HEK293 (cell line): ENCODE measurements around the gene UBE2J2.

ENCODE experiments used
- GFI1B ChIP-seq: fragments of 450-650 bp; formaldehyde crosslinking; IDR thresholded peaks from 2 replicates; pipeline ENCODE4 v1.5.1; 2016; ENCODE audit warnings: missing biosample characterization, missing genetic modification characterization
- IKZF3 ChIP-seq: fragments of 450-650 bp; IDR thresholded peaks from 2 replicates; pipeline ENCODE4 v1.5.0; 2018; ENCODE audit warnings: missing biosample characterization, mild to moderate bottlenecking, missing genetic modification characterization, moderate library complexity
- KLF8 ChIP-seq: fragments of 450-650 bp; formaldehyde crosslinking; IDR thresholded peaks from 2 replicates; pipeline ENCODE4 v1.5.1; 2016; ENCODE audit warnings: missing biosample characterization, missing genetic modification characterization
- OVOL3 ChIP-seq: fragments of 450-650 bp; formaldehyde crosslinking; IDR thresholded peaks from 2 replicates; pipeline ENCODE4 v1.5.1; 2016; ENCODE audit warnings: missing biosample characterization, missing genetic modification characterization
- PRDM4 ChIP-seq: fragments of 450-650 bp; formaldehyde crosslinking; IDR thresholded peaks from 2 replicates; pipeline ENCODE4 v1.5.1; 2017; ENCODE audit warnings: missing biosample characterization, missing genetic modification characterization
- RBAK ChIP-seq: fragments of 450-650 bp; formaldehyde crosslinking; IDR thresholded peaks from 2 replicates; pipeline ENCODE4 v1.5.1; 2016; ENCODE audit warnings: missing biosample characterization, missing genetic modification characterization
- REST ChIP-seq: fragments of 450-650 bp; formaldehyde crosslinking; IDR thresholded peaks from 2 replicates; pipeline ENCODE4 v1.5.1; 2016; ENCODE audit warnings: missing biosample characterization, missing genetic modification characterization
- SCRT1 ChIP-seq: fragments of 450-650 bp; formaldehyde crosslinking; IDR thresholded peaks from 2 replicates; pipeline ENCODE4 v1.5.1; 2016; ENCODE audit warnings: missing biosample characterization, missing genetic modification characterization, borderline replicate concordance
- TCF7L2 ChIP-seq: IDR thresholded peaks from 2 replicates; pipeline ENCODE4 v1.6.1; 2011; ENCODE audit warnings: low read depth, mild to moderate bottlenecking, inconsistent platforms, low read length, moderate library complexity, borderline replicate concordance
- YY1 ChIP-seq: fragments of 450-650 bp; formaldehyde crosslinking; IDR thresholded peaks from 2 replicates; pipeline ENCODE4 v1.5.1; 2018; ENCODE audit warnings: missing biosample characterization, missing genetic modification characterization
- ZFP3 ChIP-seq: fragments of 450-650 bp; formaldehyde crosslinking; IDR thresholded peaks from 2 replicates; pipeline ENCODE4 v1.5.1; 2016; ENCODE audit warnings: low read depth, missing biosample characterization, missing genetic modification characterization
- ZFP41 ChIP-seq: fragments of 450-650 bp; formaldehyde crosslinking; IDR thresholded peaks from 2 replicates; pipeline ENCODE4 v1.5.1; 2016; ENCODE audit warnings: missing biosample characterization, missing genetic modification characterization, borderline replicate concordance
- ZNF121 ChIP-seq: fragments of 450-650 bp; formaldehyde crosslinking; IDR thresholded peaks from 2 replicates; pipeline ENCODE4 v1.5.1; 2016; ENCODE audit warnings: missing biosample characterization, missing genetic modification characterization
- ZNF140 ChIP-seq: fragments of 450-650 bp; formaldehyde crosslinking; IDR thresholded peaks from 2 replicates; pipeline ENCODE4 v1.5.1; 2016; ENCODE audit warnings: missing biosample characterization, missing genetic modification characterization
- ZNF184 ChIP-seq: fragments of 450-650 bp; IDR thresholded peaks from 2 replicates; pipeline ENCODE4 v1.5.1; 2018; ENCODE audit warnings: missing biosample characterization, mild to moderate bottlenecking, missing genetic modification characterization
- ZNF221 ChIP-seq: fragments of 450-650 bp; formaldehyde crosslinking; IDR thresholded peaks from 2 replicates; pipeline ENCODE4 v1.5.1; 2017; ENCODE audit warnings: missing biosample characterization, missing genetic modification characterization, borderline replicate concordance
- ZNF24 ChIP-seq: fragments of 450-650 bp; formaldehyde crosslinking; IDR thresholded peaks from 2 replicates; pipeline ENCODE4 v1.5.1; 2016; ENCODE audit warnings: missing biosample characterization, missing genetic modification characterization
- ZNF248 ChIP-seq: fragments of 450-650 bp; formaldehyde crosslinking; IDR thresholded peaks from 2 replicates; pipeline ENCODE4 v1.5.1; 2017; ENCODE audit warnings: missing biosample characterization, missing genetic modification characterization
- ZNF26 ChIP-seq: fragments of 450-650 bp; formaldehyde crosslinking; IDR thresholded peaks from 2 replicates; pipeline ENCODE4 v1.5.1; 2016; ENCODE audit warnings: missing biosample characterization, missing genetic modification characterization
- ZNF274 ChIP-seq, 2 experiments: fragments of 200-500 bp in 1 of 2; fragments of 450-650 bp in 1 of 2; sonication (Bioruptor generic) in 1 of 2; formaldehyde crosslinking in 1 of 2; IDR thresholded peaks; 2 replicates each; pipeline versions ENCODE4 v1.5.1 to v1.6.1; 2014 to 2016; ENCODE audit warnings: borderline replicate concordance in 1 of 2, inconsistent platforms in 1 of 2, low read length in 1 of 2, missing biosample characterization in 1 of 2, missing genetic modification characterization in 1 of 2
- ZNF302 ChIP-seq: fragments of 450-650 bp; formaldehyde crosslinking; IDR thresholded peaks from 2 replicates; pipeline ENCODE4 v1.5.1; 2016; ENCODE audit warnings: missing biosample characterization, missing genetic modification characterization, low read depth
- ZNF311 ChIP-seq: fragments of 450-650 bp; formaldehyde crosslinking; IDR thresholded peaks from 2 replicates; pipeline ENCODE4 v1.5.1; 2017; ENCODE audit warnings: missing biosample characterization, missing genetic modification characterization, borderline replicate concordance
- ZNF391 ChIP-seq: fragments of 450-650 bp; formaldehyde crosslinking; IDR thresholded peaks from 2 replicates; pipeline ENCODE4 v1.5.1; 2016; ENCODE audit warnings: low read depth, missing biosample characterization, missing genetic modification characterization, borderline replicate concordance
- ZNF473 ChIP-seq: fragments of 450-650 bp; formaldehyde crosslinking; IDR thresholded peaks from 2 replicates; pipeline ENCODE4 v1.5.1; 2017; ENCODE audit warnings: missing biosample characterization, missing genetic modification characterization
- ZNF561 ChIP-seq: fragments of 450-650 bp; IDR thresholded peaks from 2 replicates; pipeline ENCODE4 v1.5.1; 2018; ENCODE audit warnings: missing biosample characterization, missing genetic modification characterization, borderline replicate concordance
- ZNF623 ChIP-seq: fragments of 450-650 bp; formaldehyde crosslinking; IDR thresholded peaks from 2 replicates; pipeline ENCODE4 v1.5.1; 2016; ENCODE audit warnings: missing biosample characterization, missing genetic modification characterization
- ZNF624 ChIP-seq: fragments of 450-650 bp; formaldehyde crosslinking; IDR thresholded peaks from 2 replicates; pipeline ENCODE4 v1.5.1; 2017; ENCODE audit warnings: missing biosample characterization, missing genetic modification characterization
- ZNF664 ChIP-seq: fragments of 450-650 bp; formaldehyde crosslinking; IDR thresholded peaks from 2 replicates; pipeline ENCODE4 v1.5.1; 2016; ENCODE audit warnings: missing biosample characterization, missing genetic modification characterization
- ZNF777 ChIP-seq: fragments of 450-650 bp; formaldehyde crosslinking; IDR thresholded peaks from 2 replicates; pipeline ENCODE4 v1.5.1; 2017; ENCODE audit warnings: missing biosample characterization, missing genetic modification characterization, borderline replicate concordance
- ZNF791 ChIP-seq: fragments of 450-650 bp; formaldehyde crosslinking; IDR thresholded peaks from 2 replicates; pipeline ENCODE4 v1.5.1; 2016; ENCODE audit warnings: missing biosample characterization, missing genetic modification characterization
- TF ChIP-seq, protein P1 (sequence below): fragments of 450-650 bp; formaldehyde crosslinking; IDR thresholded peaks from 2 replicates; pipeline ENCODE4 v1.5.1; 2016; ENCODE audit warnings: missing biosample characterization, missing genetic modification characterization, borderline replicate concordance

Gene UBE2J2

DNA sequence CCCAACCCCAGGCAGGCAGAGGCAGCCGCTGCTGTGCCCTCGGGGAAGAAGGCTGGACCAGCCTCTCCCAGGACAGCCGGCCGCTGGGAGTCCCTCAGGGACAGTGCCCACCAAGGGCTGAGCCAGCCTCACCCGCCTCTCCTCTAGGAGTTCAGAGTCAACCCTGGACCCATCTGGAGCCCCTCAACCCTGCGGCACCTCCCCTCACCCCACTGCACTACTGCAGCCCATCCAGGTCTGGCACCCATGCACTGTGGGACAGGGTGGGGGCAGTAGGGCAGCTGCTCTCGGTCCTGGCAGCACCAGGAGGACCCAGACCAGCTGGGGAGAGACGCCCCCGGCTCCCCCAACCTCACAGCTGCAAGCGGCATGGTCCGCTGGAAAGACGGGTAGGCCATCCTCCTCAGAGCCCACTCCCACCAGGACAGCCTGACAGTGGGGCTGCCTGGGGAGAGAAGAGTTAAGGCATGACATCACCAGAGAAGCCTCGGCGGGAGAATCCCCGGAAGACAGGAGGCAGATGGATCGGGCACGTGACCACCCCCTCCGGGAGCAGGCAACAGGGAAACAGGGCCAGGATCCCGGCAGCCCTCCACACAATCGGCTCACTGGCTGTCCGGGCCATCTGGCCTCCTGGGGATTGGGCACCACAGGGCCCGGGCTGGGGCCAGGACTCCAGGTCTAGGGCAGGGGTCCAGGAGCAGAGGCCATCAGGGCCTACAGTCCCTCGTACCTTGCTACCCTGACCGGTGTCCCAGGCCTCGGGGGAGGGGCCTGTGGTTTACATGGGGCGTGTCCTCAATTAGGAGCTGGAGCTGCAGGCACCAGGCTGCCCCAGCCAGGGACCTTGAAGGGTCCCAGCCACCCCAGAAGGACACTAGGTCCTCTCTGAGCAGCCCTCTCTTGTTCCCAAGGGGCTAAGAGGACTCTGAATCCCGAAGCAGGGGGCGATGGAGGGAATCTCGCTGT lies 31.0 kb upstream of the UBE2J2 start (continued):
- TF ChIP-seq ZNF791 (tag by site-specific recombination), result no peak
- no peak for TF ChIP-seq ZNF473 (tag by site-specific recombination)
- TF ChIP-seq ZNF140 (tag by site-specific recombination), result no peak
- no peak for TF ChIP-seq GFI1B
- no peak for TF ChIP-seq ZNF311
- TF ChIP-seq REST (tag by site-specific recombination), result no peak
- peak; percentile 52; the same call in 1 of the 2 replicates for TF ChIP-seq SCRT1 (tag by site-specific recombination)
- no peak for TF ChIP-seq ZNF184 (tag by site-specific recombination)
- TF ChIP-seq IKZF3 (tag by site-specific recombination), result peak; percentile 98
- no peak for TF ChIP-seq ZNF121
- no peak for TF ChIP-seq TCF7L2
- TF ChIP-seq ZNF664, result no peak
- TF ChIP-seq ZNF221 (tag by site-specific recombination), result no peak
- peak; percentile 92 for TF ChIP-seq KLF8
- TF ChIP-seq ZFP41 (tag by site-specific recombination), result no peak
- TF ChIP-seq ZNF624, result no peak
- TF ChIP-seq ZNF623, result no peak
- TF ChIP-seq, protein P1, sequence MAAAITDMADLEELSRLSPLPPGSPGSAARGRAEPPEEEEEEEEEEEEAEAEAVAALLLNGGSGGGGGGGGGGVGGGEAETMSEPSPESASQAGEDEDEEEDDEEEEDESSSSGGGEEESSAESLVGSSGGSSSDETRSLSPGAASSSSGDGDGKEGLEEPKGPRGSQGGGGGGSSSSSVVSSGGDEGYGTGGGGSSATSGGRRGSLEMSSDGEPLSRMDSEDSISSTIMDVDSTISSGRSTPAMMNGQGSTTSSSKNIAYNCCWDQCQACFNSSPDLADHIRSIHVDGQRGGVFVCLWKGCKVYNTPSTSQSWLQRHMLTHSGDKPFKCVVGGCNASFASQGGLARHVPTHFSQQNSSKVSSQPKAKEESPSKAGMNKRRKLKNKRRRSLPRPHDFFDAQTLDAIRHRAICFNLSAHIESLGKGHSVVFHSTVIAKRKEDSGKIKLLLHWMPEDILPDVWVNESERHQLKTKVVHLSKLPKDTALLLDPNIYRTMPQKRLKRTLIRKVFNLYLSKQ, result no peak
- no peak for TF ChIP-seq PRDM4 (tag by site-specific recombination)
- TF ChIP-seq ZNF302 (tag by site-specific recombination), result no peak
- no peak for TF ChIP-seq ZNF274 (IDR thresholded peaks at IDR 0.05; ENCODE audit: low read length)
- no peak for TF ChIP-seq ZNF274 (tag by site-specific recombination; IDR thresholded peaks at IDR 0.05; ENCODE audit: borderline replicate concordance)
- TF ChIP-seq ZNF561 (tag by site-specific recombination), result peak; percentile 68; the same call in 1 of the 2 replicates
- TF ChIP-seq YY1 (tag by site-specific recombination), result no peak
- TF ChIP-seq ZNF26 (tag by site-specific recombination), result no peak
- peak; percentile 88; the same call in 1 of the 2 replicates for TF ChIP-seq ZNF24
- TF ChIP-seq RBAK (tag by site-specific recombination), result no peak
- no peak for TF ChIP-seq ZFP3 (tag by site-specific recombination)
- no peak for TF ChIP-seq ZNF777 (tag by site-specific recombination)
- no peak for TF ChIP-seq ZNF248 (tag by site-specific recombination)
- peak; percentile 20; the same call in 1 of the 2 replicates for TF ChIP-seq OVOL3
- TF ChIP-seq ZNF391 (tag by site-specific recombination), result peak; percentile 63; the same call in 1 of the 2 replicates
